ENCODE measurements around the gene ZMAT5. TPM values are rescaled to one million over a fixed set of nuclear protein-coding genes. Genes with fewer than 3 reads are reported as not detected.

Gene ZMAT5
- total RNA-seq, 1 donor from 2014 or later: 24.4 TPM

- H3K4me3 ChIP-seq (ENCODE audit: insufficient read depth, low read depth, low read length): no peak overlapping the region
- no peaks in the 10 kb centered on the region for H3K9me3 ChIP-seq (ENCODE audit: insufficient read depth, low read depth, low read length)
- Mint-ChIP-seq H3K4me3 (ENCODE audit: unreplicated experiment) (no peak overlapping the region), H3K27ac (ENCODE audit: unreplicated experiment) (no peak overlapping the region), H3K27me3 (ENCODE audit: low read depth, unreplicated experiment) (no peaks in the 10 kb centered on the region), H3K9me3 (ENCODE audit: unreplicated experiment) (no peaks in the 10 kb centered on the region), H3K36me3 (ENCODE audit: low read depth, unreplicated experiment) (peaks cover 18% of the 10 kb centered on the region), H3K4me1 (ENCODE audit: low read depth, unreplicated experiment) (no peaks in the 10 kb centered on the region)
- no peaks in the 10 kb centered on the region for H3K4me1 ChIP-seq (ENCODE audit: insufficient read depth, low read length)
- no peak overlapping the region for H3K9ac ChIP-seq (ENCODE audit: low read length)
- no peak overlapping the region for H3K4me2 ChIP-seq (ENCODE audit: low read length)
- H3K27ac ChIP-seq (ENCODE audit: low read depth, low read length): no peak overlapping the region
- no peak for TF ChIP-seq EZH2 (IDR thresholded peaks at IDR 0.05; ENCODE audit: insufficient read depth, low read length)
- TF ChIP-seq, protein P1, sequence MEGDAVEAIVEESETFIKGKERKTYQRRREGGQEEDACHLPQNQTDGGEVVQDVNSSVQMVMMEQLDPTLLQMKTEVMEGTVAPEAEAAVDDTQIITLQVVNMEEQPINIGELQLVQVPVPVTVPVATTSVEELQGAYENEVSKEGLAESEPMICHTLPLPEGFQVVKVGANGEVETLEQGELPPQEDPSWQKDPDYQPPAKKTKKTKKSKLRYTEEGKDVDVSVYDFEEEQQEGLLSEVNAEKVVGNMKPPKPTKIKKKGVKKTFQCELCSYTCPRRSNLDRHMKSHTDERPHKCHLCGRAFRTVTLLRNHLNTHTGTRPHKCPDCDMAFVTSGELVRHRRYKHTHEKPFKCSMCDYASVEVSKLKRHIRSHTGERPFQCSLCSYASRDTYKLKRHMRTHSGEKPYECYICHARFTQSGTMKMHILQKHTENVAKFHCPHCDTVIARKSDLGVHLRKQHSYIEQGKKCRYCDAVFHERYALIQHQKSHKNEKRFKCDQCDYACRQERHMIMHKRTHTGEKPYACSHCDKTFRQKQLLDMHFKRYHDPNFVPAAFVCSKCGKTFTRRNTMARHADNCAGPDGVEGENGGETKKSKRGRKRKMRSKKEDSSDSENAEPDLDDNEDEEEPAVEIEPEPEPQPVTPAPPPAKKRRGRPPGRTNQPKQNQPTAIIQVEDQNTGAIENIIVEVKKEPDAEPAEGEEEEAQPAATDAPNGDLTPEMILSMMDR (IDR thresholded peaks at IDR 0.05; ENCODE audit: insufficient read depth, low read depth, low read length): no peak
- H3K79me2 ChIP-seq (ENCODE audit: insufficient read depth, low read length): no peaks in the 10 kb centered on the region
- no peaks in the 10 kb centered on the region for H3K27me3 ChIP-seq (ENCODE audit: insufficient read depth, low read length)
- peaks cover 5% of the 10 kb centered on the region for H4K20me1 ChIP-seq (ENCODE audit: insufficient read depth, low read length)
- H3K36me3 ChIP-seq (ENCODE audit: insufficient read depth, low read length): peaks cover 2% of the 10 kb centered on the region
- FAIRE-seq: no peak
- H2AFZ ChIP-seq (ENCODE audit: low read depth, low read length): no peak overlapping the region
- DNase-seq (ENCODE audit: low read depth): no peak
Observed at GRCh38 chr22:29737251-29738117, 29.3 kb downstream of the ZMAT5 start.

DNA sequence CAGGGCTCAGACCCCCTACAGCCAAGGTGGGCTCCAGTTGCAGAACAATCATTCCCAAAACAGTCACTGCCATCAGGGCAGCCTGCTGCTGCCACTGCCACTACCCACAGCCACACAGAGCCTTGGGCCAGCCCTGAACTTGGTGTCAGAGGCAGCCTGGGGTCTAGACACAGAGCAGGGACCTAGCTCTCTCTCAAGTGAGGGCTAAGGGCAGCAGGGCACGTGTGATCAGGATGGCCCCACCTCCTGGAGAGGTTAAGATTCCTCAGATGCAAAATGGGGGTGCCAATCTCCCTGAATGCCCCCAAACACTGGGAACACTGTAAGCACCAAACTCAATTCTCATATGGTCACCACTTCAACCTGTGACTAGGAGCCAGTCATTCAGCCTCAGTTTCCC is 31.4 kb downstream of the ZMAT5 start:
- H3K27me3 Mint-ChIP-seq (ENCODE audit: low read depth, unreplicated experiment): no peaks in the 10 kb centered on the region
- Histone ChIP-seq H4K20me1 (ENCODE audit: insufficient read depth, low read length) (peaks cover 5% of the 10 kb centered on the region), H3K9me3 (ENCODE audit: insufficient read depth, low read depth, low read length) (no peaks in the 10 kb centered on the region), H3K4me3 (ENCODE audit: insufficient read depth, low read depth, low read length) (no peak overlapping the region), H3K4me2 (ENCODE audit: low read length) (no peak overlapping the region), H3K36me3 (ENCODE audit: insufficient read depth, low read length) (no peaks in the 10 kb centered on the region), H3K79me2 (ENCODE audit: insufficient read depth, low read length) (no peaks in the 10 kb centered on the region), H3K27ac (ENCODE audit: low read depth, low read length) (no peak overlapping the region), H3K4me1 (ENCODE audit: insufficient read depth, low read length) (no peaks in the 10 kb centered on the region), H3K27me3 (ENCODE audit: insufficient read depth, low read length) (no peaks in the 10 kb centered on the region), H2AFZ (ENCODE audit: low read depth, low read length) (no peak overlapping the region), H3K9ac (ENCODE audit: low read length) (no peak overlapping the region)
- no peak for DNase-seq (ENCODE audit: low read depth)
- no peaks in the 10 kb centered on the region for H3K9me3 Mint-ChIP-seq (ENCODE audit: unreplicated experiment)
- H3K4me3 Mint-ChIP-seq (ENCODE audit: unreplicated experiment): no peak overlapping the region
- H3K4me1 Mint-ChIP-seq (ENCODE audit: low read depth, unreplicated experiment): no peaks in the 10 kb centered on the region
- no peak for FAIRE-seq
- TF ChIP-seq, protein P1 (IDR thresholded peaks at IDR 0.05; ENCODE audit: insufficient read depth, low read depth, low read length): no peak
- no peak for TF ChIP-seq EZH2 (IDR thresholded peaks at IDR 0.05; ENCODE audit: insufficient read depth, low read length)
- H3K27ac Mint-ChIP-seq (ENCODE audit: unreplicated experiment): no peak overlapping the region
- peaks cover 9% of the 10 kb centered on the region for H3K36me3 Mint-ChIP-seq (ENCODE audit: low read depth, unreplicated experiment)

DNA sequence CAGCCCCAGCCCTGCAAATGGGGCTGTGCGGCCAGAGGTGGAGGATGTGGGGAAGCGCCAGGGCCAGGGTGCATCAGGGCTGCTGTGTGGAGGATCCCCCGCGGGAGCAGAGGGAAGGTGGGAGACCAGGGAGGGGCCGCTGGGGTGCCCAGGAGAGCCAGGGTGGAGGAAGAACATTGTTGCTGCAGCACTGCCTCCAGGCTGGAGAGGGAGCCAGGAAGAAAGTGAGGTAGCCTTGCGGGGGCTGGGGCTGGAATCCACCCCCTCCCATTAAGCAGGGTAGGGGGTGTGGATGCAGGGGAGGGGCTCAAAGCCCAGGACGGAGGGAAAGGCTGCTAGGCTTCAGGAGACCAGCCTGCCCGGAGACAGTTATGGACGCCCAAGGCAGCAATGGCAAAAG is 32.0 kb downstream of the ZMAT5 start:
- Histone ChIP-seq H3K4me3 (ENCODE audit: insufficient read depth, low read depth, low read length) (no peak overlapping the region), H3K4me1 (ENCODE audit: insufficient read depth, low read length) (no peaks in the 10 kb centered on the region), H3K79me2 (ENCODE audit: insufficient read depth, low read length) (no peaks in the 10 kb centered on the region), H3K9me3 (ENCODE audit: insufficient read depth, low read depth, low read length) (no peaks in the 10 kb centered on the region), H4K20me1 (ENCODE audit: insufficient read depth, low read length) (peaks cover 5% of the 10 kb centered on the region), H3K27me3 (ENCODE audit: insufficient read depth, low read length) (no peaks in the 10 kb centered on the region), H3K9ac (ENCODE audit: low read length) (no peak overlapping the region), H3K36me3 (ENCODE audit: insufficient read depth, low read length) (no peaks in the 10 kb centered on the region), H3K4me2 (ENCODE audit: low read length) (no peak overlapping the region), H2AFZ (ENCODE audit: low read depth, low read length) (no peak overlapping the region), H3K27ac (ENCODE audit: low read depth, low read length) (no peak overlapping the region)
- Mint-ChIP-seq H3K27ac (ENCODE audit: unreplicated experiment) (no peak overlapping the region), H3K9me3 (ENCODE audit: unreplicated experiment) (no peaks in the 10 kb centered on the region), H3K27me3 (ENCODE audit: low read depth, unreplicated experiment) (no peaks in the 10 kb centered on the region), H3K4me1 (ENCODE audit: low read depth, unreplicated experiment) (no peaks in the 10 kb centered on the region), H3K36me3 (ENCODE audit: low read depth, unreplicated experiment) (peaks cover 9% of the 10 kb centered on the region), H3K4me3 (ENCODE audit: unreplicated experiment) (no peak overlapping the region)
- no peak for FAIRE-seq
- no peak for DNase-seq (ENCODE audit: low read depth)
- TF ChIP-seq EZH2 (IDR thresholded peaks at IDR 0.05; ENCODE audit: insufficient read depth, low read length): no peak
- TF ChIP-seq, protein P1 (IDR thresholded peaks at IDR 0.05; ENCODE audit: insufficient read depth, low read depth, low read length): no peak

Data from astrocyte (in vitro differentiated cells and primary cell).